ENCODE data around the gene DAB2IP. TPM values are rescaled to one million over a fixed set of nuclear protein-coding genes. Genes with fewer than 3 reads are reported as not detected.

DAB2IP gene
- total RNA-seq, 6 donors from 2014 or later = 61.8 to 98.0 (median 77.2) TPM

DNA sequence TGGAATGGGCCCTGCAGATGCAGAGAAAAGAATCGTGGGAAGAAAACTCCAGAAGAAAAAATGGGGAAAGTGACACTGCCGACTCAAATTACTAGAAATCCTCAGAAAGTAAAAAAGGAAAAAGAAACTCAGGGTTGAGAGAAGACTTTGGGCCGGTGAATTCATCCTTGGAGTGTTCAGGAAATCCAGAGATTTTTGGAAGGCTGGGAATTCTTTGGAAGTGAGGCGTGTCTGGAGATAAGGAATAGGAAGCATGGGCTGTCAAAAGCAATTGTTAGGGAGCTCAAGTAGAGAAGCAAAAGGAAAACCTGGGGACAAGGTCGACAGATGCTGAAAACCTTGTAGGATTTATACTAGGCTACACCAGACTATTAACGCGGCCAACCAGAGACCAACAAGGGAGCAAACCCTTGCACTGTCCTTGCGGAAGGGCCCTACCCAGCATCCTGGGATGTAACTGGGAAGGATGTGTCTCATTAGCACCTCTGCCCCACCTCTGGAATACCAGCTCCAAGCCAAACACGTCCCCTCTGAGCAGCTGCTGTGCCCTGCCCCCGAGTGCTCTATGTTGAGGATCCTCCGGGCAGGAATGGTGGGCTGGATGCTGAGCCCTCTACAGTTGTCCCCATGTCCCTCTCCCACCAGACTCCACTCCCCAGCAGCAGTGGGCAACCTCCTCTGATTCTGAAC is 11.6 kb downstream of the DAB2IP start:
- Histone ChIP-seq H3K27ac (peak overlapping the region in 1 of 4 donors; percentile 58), H3K4me3 (no peak overlapping the region), H3K9me3 (no peaks in the 10 kb centered on the region), H3K27me3 (no peaks in the 10 kb centered on the region), H3K4me1 (peaks cover 5 to 13% (median 9%) of the 10 kb centered on the region in 4 donors), H3K36me3 (no peaks in the 10 kb centered on the region)
- TF ChIP-seq POLR2A (IDR thresholded peaks at IDR 0.05) = no peak
- TF ChIP-seq, protein P1, sequence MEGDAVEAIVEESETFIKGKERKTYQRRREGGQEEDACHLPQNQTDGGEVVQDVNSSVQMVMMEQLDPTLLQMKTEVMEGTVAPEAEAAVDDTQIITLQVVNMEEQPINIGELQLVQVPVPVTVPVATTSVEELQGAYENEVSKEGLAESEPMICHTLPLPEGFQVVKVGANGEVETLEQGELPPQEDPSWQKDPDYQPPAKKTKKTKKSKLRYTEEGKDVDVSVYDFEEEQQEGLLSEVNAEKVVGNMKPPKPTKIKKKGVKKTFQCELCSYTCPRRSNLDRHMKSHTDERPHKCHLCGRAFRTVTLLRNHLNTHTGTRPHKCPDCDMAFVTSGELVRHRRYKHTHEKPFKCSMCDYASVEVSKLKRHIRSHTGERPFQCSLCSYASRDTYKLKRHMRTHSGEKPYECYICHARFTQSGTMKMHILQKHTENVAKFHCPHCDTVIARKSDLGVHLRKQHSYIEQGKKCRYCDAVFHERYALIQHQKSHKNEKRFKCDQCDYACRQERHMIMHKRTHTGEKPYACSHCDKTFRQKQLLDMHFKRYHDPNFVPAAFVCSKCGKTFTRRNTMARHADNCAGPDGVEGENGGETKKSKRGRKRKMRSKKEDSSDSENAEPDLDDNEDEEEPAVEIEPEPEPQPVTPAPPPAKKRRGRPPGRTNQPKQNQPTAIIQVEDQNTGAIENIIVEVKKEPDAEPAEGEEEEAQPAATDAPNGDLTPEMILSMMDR (IDR thresholded peaks at IDR 0.05) = no peak
- no peak for TF ChIP-seq POLR2AphosphoS5 (IDR thresholded peaks at IDR 0.05)
- TF ChIP-seq EP300 (IDR thresholded peaks at IDR 0.05) = no peak
- 61 to 75% methylated on average over 11 of the region's 11 CpGs for WGBS, 2 donors
- no peak for DNase-seq
- ATAC-seq (ENCODE audit: low FRiP score in 2 of 2) = peak in 1 of 2 donors; percentile 8

DNA sequence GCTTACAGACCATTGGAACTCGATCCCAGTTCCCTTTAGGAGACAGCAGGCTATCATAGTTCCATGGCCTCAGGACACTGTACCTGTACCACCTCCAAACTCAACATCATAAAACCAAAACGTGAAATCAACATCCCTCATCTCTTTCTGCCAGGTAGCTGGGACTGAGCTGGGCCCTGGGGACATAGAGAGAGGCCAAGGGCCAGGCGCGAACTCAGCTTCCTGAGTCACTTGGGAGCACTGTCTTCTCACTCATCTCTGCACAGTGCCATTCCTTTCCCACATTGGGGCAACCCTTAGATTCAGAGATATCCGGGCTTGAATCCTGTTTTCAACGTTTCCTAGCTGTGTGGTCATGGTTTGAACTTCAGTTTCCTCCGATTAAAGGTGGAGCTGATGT is 12.2 kb downstream of the DAB2IP start:
- H3K27ac ChIP-seq = peak overlapping the region in 1 of 4 donors; percentile 58
- no peaks in the 10 kb centered on the region for H3K9me3 ChIP-seq
- DNase-seq (no peak), ATAC-seq (ENCODE audit: low FRiP score in 2 of 2) (no peak)
- WGBS, 2 donors = 82 to 87% methylated on average over 7 of the region's 7 CpGs
- H3K4me1 ChIP-seq = peaks cover 1 to 8% (median 4%) of the 10 kb centered on the region in 4 donors
- no peaks in the 10 kb centered on the region for H3K36me3 ChIP-seq
- H3K27me3 ChIP-seq = no peaks in the 10 kb centered on the region
- TF ChIP-seq, protein P1 (IDR thresholded peaks at IDR 0.05) = no peak
- TF ChIP-seq POLR2A (IDR thresholded peaks at IDR 0.05) (no peak), EP300 (IDR thresholded peaks at IDR 0.05) (no peak), POLR2AphosphoS5 (IDR thresholded peaks at IDR 0.05) (no peak)
- H3K4me3 ChIP-seq = no peak overlapping the region

DNA sequence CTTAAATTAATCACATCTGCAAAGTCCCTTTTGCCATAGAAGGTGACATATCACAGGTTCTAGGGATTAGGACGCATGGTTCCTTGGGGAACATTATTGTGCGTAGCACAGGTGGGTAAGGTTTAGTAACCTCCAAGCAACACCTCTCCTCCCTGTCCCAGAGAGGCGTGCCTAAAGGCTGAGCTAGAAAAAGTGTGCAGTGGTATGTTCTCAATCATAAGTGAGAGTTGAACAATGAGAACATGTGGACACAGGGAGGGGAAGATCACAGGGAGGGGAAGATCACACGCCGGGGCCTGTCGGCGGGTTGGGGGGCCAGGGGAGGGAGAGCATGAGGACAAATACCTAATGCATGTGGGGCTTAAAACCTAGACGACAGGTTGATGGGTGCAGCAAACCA is 14.9 kb downstream of the DAB2IP start:
- ATAC-seq (ENCODE audit: low FRiP score in 2 of 2) = no peak
- no peak overlapping the region for H3K4me3 ChIP-seq
- no peak for DNase-seq
- H3K27me3 ChIP-seq = no peaks in the 10 kb centered on the region
- H3K4me1 ChIP-seq = peaks cover 0 to 6% (median 2%) of the 10 kb centered on the region in 4 donors
- H3K36me3 ChIP-seq = no peaks in the 10 kb centered on the region
- WGBS, 2 donors = 75 to 79% methylated on average over 8 of the region's 8 CpGs
- TF ChIP-seq POLR2A (IDR thresholded peaks at IDR 0.05) (no peak), EP300 (IDR thresholded peaks at IDR 0.05) (no peak), POLR2AphosphoS5 (IDR thresholded peaks at IDR 0.05) (no peak)
- TF ChIP-seq, protein P1 (IDR thresholded peaks at IDR 0.05) = no peak
- no peaks in the 10 kb centered on the region for H3K9me3 ChIP-seq
- no peak overlapping the region for H3K27ac ChIP-seq

DNA sequence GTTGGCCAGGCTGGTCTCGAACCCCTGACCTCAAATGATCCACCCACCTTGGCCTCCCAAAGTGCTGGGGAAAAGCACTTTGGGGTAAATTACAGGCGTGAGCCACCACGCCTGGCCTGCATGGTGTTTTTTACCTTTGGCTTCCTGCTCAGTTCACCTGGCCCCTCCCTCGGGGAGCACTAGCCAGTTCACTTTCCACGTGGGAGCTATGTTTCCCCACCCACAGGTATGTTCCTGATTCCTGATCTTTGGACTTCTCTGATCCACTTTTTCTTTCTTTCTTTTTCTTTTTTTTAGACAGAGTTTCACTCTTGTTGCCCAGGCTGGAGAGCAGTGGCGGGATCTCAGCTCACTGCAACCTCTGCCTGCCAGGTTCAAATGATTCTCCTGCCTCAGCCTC is 15.8 kb downstream of the DAB2IP start:
- Histone ChIP-seq H3K27ac (no peak overlapping the region), H3K9me3 (no peaks in the 10 kb centered on the region), H3K36me3 (no peaks in the 10 kb centered on the region), H3K4me3 (no peak overlapping the region), H3K27me3 (no peaks in the 10 kb centered on the region), H3K4me1 (peaks cover 0 to 6% (median 2%) of the 10 kb centered on the region in 4 donors)
- 93 to 95% methylated on average over 6 of the region's 6 CpGs for WGBS, 2 donors
- DNase-seq (no peak), ATAC-seq (ENCODE audit: low FRiP score in 2 of 2) (no peak)
- TF ChIP-seq, protein P1 (IDR thresholded peaks at IDR 0.05) = no peak
- TF ChIP-seq POLR2AphosphoS5 (IDR thresholded peaks at IDR 0.05) (no peak), POLR2A (IDR thresholded peaks at IDR 0.05) (no peak), EP300 (IDR thresholded peaks at IDR 0.05) (no peak)

DNA sequence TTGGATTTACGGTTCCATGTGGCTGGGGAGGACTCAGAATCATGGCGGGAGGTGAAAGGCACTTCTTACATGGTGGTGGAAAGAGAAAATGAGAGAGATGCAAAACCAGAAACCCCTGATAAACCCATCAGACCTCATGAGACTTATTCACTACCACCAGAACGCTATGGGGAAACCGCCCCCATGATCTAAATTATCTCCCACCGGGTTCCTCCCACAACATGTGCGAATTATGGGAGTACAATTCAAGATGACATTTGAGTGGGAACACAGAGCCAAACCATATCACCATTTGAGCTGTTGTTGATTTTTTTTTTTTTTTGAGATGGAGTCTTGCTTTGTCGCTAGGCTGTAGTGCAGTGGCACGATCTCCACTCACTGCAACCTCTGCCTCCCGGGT is 16.5 kb downstream of the DAB2IP start:
- TF ChIP-seq POLR2AphosphoS5 (IDR thresholded peaks at IDR 0.05) = no peak
- no peak for TF ChIP-seq EP300 (IDR thresholded peaks at IDR 0.05)
- H3K4me1 ChIP-seq = peaks cover 0 to 5% (median under 1%) of the 10 kb centered on the region in 4 donors
- no peak overlapping the region for H3K4me3 ChIP-seq
- 93 to 96% methylated on average over 9 of the region's 9 CpGs for WGBS, 2 donors
- no peaks in the 10 kb centered on the region for H3K9me3 ChIP-seq
- ATAC-seq (ENCODE audit: low FRiP score in 2 of 2) (no peak), DNase-seq (no peak)
- H3K27ac ChIP-seq = no peak overlapping the region
- H3K27me3 ChIP-seq = no peaks in the 10 kb centered on the region
- H3K36me3 ChIP-seq = no peaks in the 10 kb centered on the region

Measured in upper lobe of left lung (tissue), 6 donors.